HUES64 (cell line): ENCODE data around the gene LRRC49.
"Not testable (repeated sequence)": the region's sequence is repeated elsewhere in the genome, so short reads cannot be mapped to it uniquely, and the experiment has no call there.

ENCODE experiments used
- H3K27ac ChIP-seq: 2 replicates; pipeline ENCODE4 v1.7.0; 2013; ENCODE audit warnings: low read depth, low read length, inconsistent platforms
- H3K27me3 ChIP-seq: 2 replicates; pipeline ENCODE4 v1.6.1; 2013; ENCODE audit warnings: mild to moderate bottlenecking, low read length; ENCODE audit not compliant: insufficient read depth
- H3K36me3 ChIP-seq: 2 replicates; pipeline ENCODE4 v1.6.1; 2013; ENCODE audit warnings: mild to moderate bottlenecking, low read length; ENCODE audit not compliant: insufficient read depth
- H3K4me1 ChIP-seq: 2 replicates; pipeline ENCODE4 v1.6.1; 2013; ENCODE audit warnings: mild to moderate bottlenecking, low read length, moderate library complexity; ENCODE audit not compliant: insufficient read depth
- H3K4me3 ChIP-seq: 2 replicates; pipeline ENCODE4 v1.5.1; 2013; ENCODE audit warnings: mild to moderate bottlenecking, low read length, moderate library complexity
- H3K9ac ChIP-seq: 2 replicates; pipeline ENCODE4 v1.6.1; 2013; ENCODE audit warnings: mild to moderate bottlenecking, low read depth, low read length
- H3K9me3 ChIP-seq: 2 replicates; pipeline ENCODE4 v1.6.1; 2013; ENCODE audit warnings: low read depth, low read length; ENCODE audit not compliant: insufficient read depth
- WGBS: fragments of 150-250, 120-280 bp; methylation state at CpG from one replicate; pipeline ENCODE4 v1.1.7; 2013; ENCODE audit warnings: missing lambda C conversion rate; 5-methylcytosine and 5-hydroxymethylcytosine counted together

The LRRC49 gene

GRCh38 chr15:71002316-71002715, 109.7 kb downstream of the LRRC49 start:
- Histone ChIP-seq H3K4me1 (no peaks in the 10 kb centered on the region), H3K27me3 (no peaks in the 10 kb centered on the region), H3K27ac (no peak overlapping the region), H3K9ac (no peak overlapping the region), H3K4me3 (no peak overlapping the region), H3K9me3 (peaks cover 8% of the 10 kb centered on the region; the same call in 1 of the 2 replicates), H3K36me3 (no peaks in the 10 kb centered on the region)
- no CpG with 5 or more reads among the region's 1 CpG for WGBS

- Histone ChIP-seq H3K27ac (no peak overlapping the region), H3K36me3 (no peaks in the 10 kb centered on the region), H3K4me3 (no peak overlapping the region), H3K27me3 (no peaks in the 10 kb centered on the region), H3K9me3 (peaks cover 3% of the 10 kb centered on the region; the same call in 1 of the 2 replicates), H3K4me1 (no peaks in the 10 kb centered on the region), H3K9ac (no peak overlapping the region)
These were observed 110.7 kb downstream of the LRRC49 start for GRCh38 chr15:71003319-71003718.

- not testable (repeated sequence) for H3K9ac ChIP-seq, H3K4me3 ChIP-seq, H3K4me1 ChIP-seq, H3K27me3 ChIP-seq, H3K27ac ChIP-seq, H3K9me3 ChIP-seq, H3K36me3 ChIP-seq
- WGBS: 98% methylated on average over 4 of the region's 4 CpGs
These were observed 111.9 kb downstream of the LRRC49 start for GRCh38 chr15:71004506-71004905.

GRCh38 chr15:71005895-71006294, 113.3 kb downstream of the LRRC49 start:
- Histone ChIP-seq H3K4me1 (no peaks in the 10 kb centered on the region), H3K27me3 (no peaks in the 10 kb centered on the region), H3K9me3 (no peaks in the 10 kb centered on the region), H3K4me3 (no peak overlapping the region), H3K9ac (no peak overlapping the region), H3K27ac (no peak overlapping the region), H3K36me3 (no peaks in the 10 kb centered on the region)
- whole genome bisulfite sequencing: 88% methylated on average over 1 of the region's 1 CpG

- WGBS: 100% methylated on average over 1 of the region's 2 CpGs
- Histone ChIP-seq H3K9me3 (no peaks in the 10 kb centered on the region), H3K9ac (no peak overlapping the region), H3K27ac (no peak overlapping the region), H3K27me3 (no peaks in the 10 kb centered on the region), H3K4me1 (no peaks in the 10 kb centered on the region), H3K4me3 (no peak overlapping the region), H3K36me3 (no peaks in the 10 kb centered on the region)
These were observed 115.7 kb downstream of the LRRC49 start for GRCh38 chr15:71008250-71008870.

DNA sequence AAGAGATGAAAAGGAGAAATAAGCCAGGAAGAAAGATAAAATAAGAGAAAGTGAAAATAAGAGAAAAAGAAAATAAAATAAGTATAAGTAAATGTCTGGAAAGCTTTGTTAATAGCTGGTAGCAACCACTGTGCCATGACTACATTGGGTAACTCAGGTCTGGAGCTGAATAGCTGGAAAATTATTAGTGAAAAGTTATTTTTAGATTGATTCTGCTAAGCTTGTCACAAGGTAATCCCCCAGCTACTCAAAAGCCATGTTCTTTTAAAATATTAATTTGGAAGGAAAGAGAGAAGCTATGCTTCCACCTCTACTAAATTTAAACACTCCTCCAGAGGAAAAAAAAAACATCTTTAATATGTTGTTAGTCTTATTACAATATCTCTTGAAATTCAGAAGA, 117.8 kb downstream of the LRRC49 start:
- H3K9me3 ChIP-seq: no peaks in the 10 kb centered on the region
- H3K36me3 ChIP-seq: no peaks in the 10 kb centered on the region
- H3K27ac ChIP-seq: no peak overlapping the region
- H3K27me3 ChIP-seq: no peaks in the 10 kb centered on the region
- no peak overlapping the region for H3K4me3 ChIP-seq
- no peak overlapping the region for H3K9ac ChIP-seq
- no peaks in the 10 kb centered on the region for H3K4me1 ChIP-seq

- no peaks in the 10 kb centered on the region for H3K27me3 ChIP-seq
- H3K27ac ChIP-seq: no peak overlapping the region
- no peaks in the 10 kb centered on the region for H3K9me3 ChIP-seq
- H3K4me3 ChIP-seq: no peak overlapping the region
- no peaks in the 10 kb centered on the region for H3K36me3 ChIP-seq
- no peaks in the 10 kb centered on the region for H3K4me1 ChIP-seq
- H3K9ac ChIP-seq: no peak overlapping the region
- 82% methylated on average over 1 of the region's 2 CpGs for WGBS
These were observed 118.4 kb downstream of the LRRC49 start for GRCh38 chr15:71010997-71011396.

- Histone ChIP-seq H3K4me3 (no peak overlapping the region), H3K36me3 (no peaks in the 10 kb centered on the region), H3K4me1 (no peaks in the 10 kb centered on the region), H3K9me3 (no peaks in the 10 kb centered on the region), H3K9ac (no peak overlapping the region), H3K27ac (no peak overlapping the region), H3K27me3 (no peaks in the 10 kb centered on the region)
- WGBS: 71% methylated on average over 1 of the region's 1 CpG
These were observed 119.0 kb downstream of the LRRC49 start for GRCh38 chr15:71011503-71012155.

- Histone ChIP-seq H3K36me3 (no peaks in the 10 kb centered on the region), H3K27ac (no peak overlapping the region), H3K9me3 (no peaks in the 10 kb centered on the region), H3K27me3 (no peaks in the 10 kb centered on the region), H3K4me3 (no peak overlapping the region), H3K9ac (no peak overlapping the region), H3K4me1 (no peaks in the 10 kb centered on the region)
- WGBS: 93% methylated on average over 2 of the region's 2 CpGs
These were observed 120.8 kb downstream of the LRRC49 start for GRCh38 chr15:71013446-71013845.

DNA sequence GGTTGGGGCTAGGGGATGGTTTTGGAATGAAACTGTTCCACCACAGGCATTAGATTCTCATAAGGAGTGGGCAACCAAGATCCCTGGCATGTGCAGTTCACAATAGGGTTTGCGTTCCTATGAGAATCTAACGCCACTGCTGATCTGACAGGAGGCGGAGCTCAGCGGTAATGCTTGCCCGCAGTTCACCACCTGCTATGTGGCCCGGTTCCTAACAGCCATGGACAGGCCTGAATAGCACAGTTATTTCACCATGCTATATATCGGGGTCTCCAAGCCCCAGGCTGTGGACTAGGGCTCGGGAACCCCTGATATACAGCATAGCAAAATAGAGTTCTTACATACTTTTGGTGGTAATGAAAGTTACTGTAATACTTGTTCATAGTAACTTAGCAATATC, 122.7 kb downstream of the LRRC49 start:
- H3K27me3 ChIP-seq: no peaks in the 10 kb centered on the region
- H3K27ac ChIP-seq: no peak overlapping the region
- H3K36me3 ChIP-seq: no peaks in the 10 kb centered on the region
- no peaks in the 10 kb centered on the region for H3K9me3 ChIP-seq
- WGBS: 90% methylated on average over 7 of the region's 8 CpGs
- no peak overlapping the region for H3K4me3 ChIP-seq
- H3K4me1 ChIP-seq: no peaks in the 10 kb centered on the region; the same call in 1 of the 2 replicates
- H3K9ac ChIP-seq: no peak overlapping the region

- H3K36me3 ChIP-seq, H3K27me3 ChIP-seq, H3K9ac ChIP-seq, H3K9me3 ChIP-seq, H3K4me3 ChIP-seq, H3K27ac ChIP-seq, H3K4me1 ChIP-seq: not testable (repeated sequence)
- 88% methylated on average over 4 of the region's 4 CpGs for WGBS
These were observed 138.6 kb downstream of the LRRC49 start for GRCh38 chr15:71031232-71031631.

- not testable (repeated sequence) for H3K27me3 ChIP-seq, H3K27ac ChIP-seq, H3K9me3 ChIP-seq, H3K9ac ChIP-seq, H3K4me3 ChIP-seq, H3K36me3 ChIP-seq
- peaks cover 12% of the 10 kb centered on the region for H3K4me1 ChIP-seq
- no CpG with 5 or more reads among the region's 1 CpG for whole genome bisulfite sequencing
These were observed 142.9 kb downstream of the LRRC49 start for GRCh38 chr15:71035478-71035877.
